Measurements from ENCODE around the gene SAMHD1. TPM values are rescaled to one million over a fixed set of nuclear protein-coding genes. Genes with fewer than 3 reads are reported as not detected.
A peak's percentile ranks its signal among the peaks of the same experiment; 100 is the strongest.
"Not testable (repeated sequence)": the region's sequence is repeated elsewhere in the genome, so short reads cannot be mapped to it uniquely, and the experiment has no call there.

SAMHD1 gene
- 100 to 1,000 TPM; 173 to 238 (median 219) TPM for total RNA-seq
- 10 to 100 TPM; 52.3 to 88.7 (median 57.2) TPM for polyA plus RNA-seq
- long read RNA-seq, donor 1, full-length matches to known transcripts: 31 of 51 reads
- long read RNA-seq, donor 1, partial matches to known transcripts: 20 of 51 reads
- long read RNA-seq, donor 1, other reads (novel, unspliced or antisense): 0 of 51 reads
- long read RNA-seq, donor 2, full-length matches to known transcripts: 23 of 35 reads
- long read RNA-seq, donor 2, partial matches to known transcripts: 12 of 35 reads
- long read RNA-seq, donor 2, other reads (novel, unspliced or antisense): 0 of 35 reads

GRCh38 chr20:36951198-36951978 is at the start of gene SAMHD1:
Gene SAMHD1, minus strand, starts transcription at chr20:36951708. Its CDS starts 65 bp downstream, at chr20:36951643.
- intact Hi-C loops (cut with DNase I; ENCODE audit: low total_unique reads): no loop called here
- H3K27ac ChIP-seq: peak within 1 kb of the TSS; percentile 79 to 98 (median 92)
- H3K27me3 ChIP-seq (replicated peaks in 1 of 7): no peaks in the 10 kb centered on the region
- H3K4me1 ChIP-seq: peaks cover 23 to 84% (median 59%) of the 10 kb centered on the region in 6 donors
- WGBS, 5 donors: 0 to 1% (median 0%) methylated on average over 38 to 66 of the region's 66 CpGs
- TF ChIP-seq, protein P1, sequence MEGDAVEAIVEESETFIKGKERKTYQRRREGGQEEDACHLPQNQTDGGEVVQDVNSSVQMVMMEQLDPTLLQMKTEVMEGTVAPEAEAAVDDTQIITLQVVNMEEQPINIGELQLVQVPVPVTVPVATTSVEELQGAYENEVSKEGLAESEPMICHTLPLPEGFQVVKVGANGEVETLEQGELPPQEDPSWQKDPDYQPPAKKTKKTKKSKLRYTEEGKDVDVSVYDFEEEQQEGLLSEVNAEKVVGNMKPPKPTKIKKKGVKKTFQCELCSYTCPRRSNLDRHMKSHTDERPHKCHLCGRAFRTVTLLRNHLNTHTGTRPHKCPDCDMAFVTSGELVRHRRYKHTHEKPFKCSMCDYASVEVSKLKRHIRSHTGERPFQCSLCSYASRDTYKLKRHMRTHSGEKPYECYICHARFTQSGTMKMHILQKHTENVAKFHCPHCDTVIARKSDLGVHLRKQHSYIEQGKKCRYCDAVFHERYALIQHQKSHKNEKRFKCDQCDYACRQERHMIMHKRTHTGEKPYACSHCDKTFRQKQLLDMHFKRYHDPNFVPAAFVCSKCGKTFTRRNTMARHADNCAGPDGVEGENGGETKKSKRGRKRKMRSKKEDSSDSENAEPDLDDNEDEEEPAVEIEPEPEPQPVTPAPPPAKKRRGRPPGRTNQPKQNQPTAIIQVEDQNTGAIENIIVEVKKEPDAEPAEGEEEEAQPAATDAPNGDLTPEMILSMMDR (IDR thresholded peaks at IDR 0.05 in 8 of 11, conservative IDR thresholded peaks at IDR 0.05 in 3 of 11): peak in 7 of 11 experiments; percentile 27 to 69 (median 51)
- peak in 1 of 3 donors; percentile 92 for TF ChIP-seq POLR2A (IDR thresholded peaks at IDR 0.05)
- peak; percentile 95 to 98 (median 96) for TF ChIP-seq POLR2AphosphoS5 (IDR thresholded peaks at IDR 0.05)
- peak within 1 kb of the TSS; percentile 70 to 100 (median 96) for H3K4me3 ChIP-seq
- peak; percentile 99 for DNase-seq
- H3K9me3 ChIP-seq: no peaks in the 10 kb centered on the region
- peaks cover 0 to 19% (median under 1%) of the 10 kb centered on the region in 6 donors for H3K36me3 ChIP-seq

GRCh38 chr20:37000171-37000570 is 48.7 kb upstream of the SAMHD1 start:
- intact Hi-C loops (cut with DNase I; ENCODE audit: low total_unique reads); H3K27me3 ChIP-seq (replicated peaks in 1 of 7); DNase-seq; H3K9me3 ChIP-seq; H3K4me3 ChIP-seq; H3K27ac ChIP-seq: not testable (repeated sequence)
- H3K36me3 ChIP-seq: peaks cover 0 to 83% (median 13%) of the 10 kb centered on the region in 6 donors
- 96 to 100% (median 99%) methylated on average over 3 to 13 of the region's 26 CpGs; no CpG with 5 or more reads in 2 of the 5 donors for WGBS, 5 donors
- peaks cover 0 to 17% (median 6%) of the 10 kb centered on the region in 6 donors for H3K4me1 ChIP-seq

DNA sequence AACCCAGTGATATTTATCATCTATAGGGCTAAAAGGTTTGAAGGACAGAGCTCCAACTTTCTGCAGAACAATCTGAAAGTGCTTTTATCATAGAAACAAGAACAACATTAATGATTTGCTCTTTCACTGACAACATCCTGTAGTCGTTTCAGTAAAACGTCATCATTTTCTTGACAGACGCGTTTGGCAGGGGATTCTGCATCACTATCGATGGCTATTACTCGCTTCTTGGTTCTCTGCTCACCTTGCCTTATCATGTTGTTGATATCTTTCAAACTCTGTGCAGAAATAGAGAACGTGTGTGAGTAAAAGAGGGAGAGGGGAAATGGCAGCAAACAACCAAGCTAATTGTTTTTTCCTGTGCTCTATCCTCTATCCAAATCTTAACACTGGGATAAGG is 47.1 kb upstream of the SAMHD1 start:
- Histone ChIP-seq H3K27me3 (replicated peaks in 1 of 7) (no peaks in the 10 kb centered on the region), H3K36me3 (peaks cover 0 to 84% (median 16%) of the 10 kb centered on the region in 6 donors), H3K9me3 (peaks cover 0 to 6% (median under 1%) of the 10 kb centered on the region in 8 donors), H3K27ac (no peak overlapping the region), H3K4me1 (peaks cover 0 to 2% (median 0%) of the 10 kb centered on the region in 6 donors), H3K4me3 (no peak overlapping the region)
- TF ChIP-seq POLR2A (IDR thresholded peaks at IDR 0.05) (no peak), POLR2AphosphoS5 (IDR thresholded peaks at IDR 0.05) (no peak)
- TF ChIP-seq, protein P1 (IDR thresholded peaks at IDR 0.05 in 8 of 11, conservative IDR thresholded peaks at IDR 0.05 in 3 of 11): no peak
- no peak for DNase-seq
- intact Hi-C loops (cut with DNase I; ENCODE audit: low total_unique reads): no loop called here
- 84 to 91% (median 88%) methylated on average over 7 of the region's 7 CpGs for WGBS, 5 donors

GRCh38 chr20:36997121-36997520 is 45.6 kb upstream of the SAMHD1 start:
- intact Hi-C loops (cut with DNase I; ENCODE audit: low total_unique reads): no loop called here
- Histone ChIP-seq H3K4me3 (no peak overlapping the region), H3K4me1 (no peaks in the 10 kb centered on the region), H3K36me3 (peaks cover 0 to 71% (median 10%) of the 10 kb centered on the region in 6 donors), H3K27ac (no peak overlapping the region), H3K27me3 (replicated peaks in 1 of 7) (no peaks in the 10 kb centered on the region), H3K9me3 (peaks cover 0 to 20% (median 13%) of the 10 kb centered on the region in 8 donors)
- TF ChIP-seq POLR2AphosphoS5 (IDR thresholded peaks at IDR 0.05): no peak
- no peak for DNase-seq
- 78 to 95% (median 91%) methylated on average over 1 of the region's 1 CpG for WGBS, 5 donors

DNA sequence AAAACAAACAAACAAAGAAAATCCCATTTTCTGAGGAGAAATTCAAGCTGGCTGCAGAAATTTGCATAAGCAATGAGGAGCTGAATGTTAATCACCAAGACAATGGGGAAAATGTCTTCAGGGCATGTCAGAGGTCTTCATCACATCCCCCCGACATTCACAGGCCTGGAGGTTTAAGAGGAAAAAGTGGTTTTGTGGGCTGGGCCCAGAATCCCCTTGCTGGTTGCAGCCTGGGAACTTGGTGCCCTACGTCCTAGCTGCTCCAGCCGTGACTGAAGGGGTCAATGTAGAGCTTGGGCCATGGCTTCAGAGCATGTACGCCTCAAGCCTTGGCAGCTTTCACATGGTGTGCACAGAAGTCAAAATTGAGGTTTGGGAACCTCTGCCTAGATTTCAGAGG is 42.7 kb upstream of the SAMHD1 start:
- DNase-seq; intact Hi-C loops (cut with DNase I; ENCODE audit: low total_unique reads); H3K27me3 ChIP-seq (replicated peaks in 1 of 7); H3K27ac ChIP-seq; H3K4me3 ChIP-seq: not testable (repeated sequence)
- H3K4me1 ChIP-seq: peaks cover 0 to 19% (median 0%) of the 10 kb centered on the region in 6 donors
- peaks cover 0 to 20% (median 13%) of the 10 kb centered on the region in 8 donors for H3K9me3 ChIP-seq
- H3K36me3 ChIP-seq: peaks cover 0 to 58% (median 10%) of the 10 kb centered on the region in 6 donors
- 90 to 100% (median 95%) methylated on average over 1 to 4 of the region's 4 CpGs for WGBS, 5 donors

Measured in spleen (tissue), 13 donors.